ENCODE measurements around the gene AMPH. TPM values are rescaled to one million over a fixed set of nuclear protein-coding genes. Genes with fewer than 3 reads are reported as not detected.

The AMPH gene
- polyA plus RNA-seq, 1 donor (not counting 4 experiments of a cell fraction or from before 2014, with no cell fraction given) = not detected

DNA sequence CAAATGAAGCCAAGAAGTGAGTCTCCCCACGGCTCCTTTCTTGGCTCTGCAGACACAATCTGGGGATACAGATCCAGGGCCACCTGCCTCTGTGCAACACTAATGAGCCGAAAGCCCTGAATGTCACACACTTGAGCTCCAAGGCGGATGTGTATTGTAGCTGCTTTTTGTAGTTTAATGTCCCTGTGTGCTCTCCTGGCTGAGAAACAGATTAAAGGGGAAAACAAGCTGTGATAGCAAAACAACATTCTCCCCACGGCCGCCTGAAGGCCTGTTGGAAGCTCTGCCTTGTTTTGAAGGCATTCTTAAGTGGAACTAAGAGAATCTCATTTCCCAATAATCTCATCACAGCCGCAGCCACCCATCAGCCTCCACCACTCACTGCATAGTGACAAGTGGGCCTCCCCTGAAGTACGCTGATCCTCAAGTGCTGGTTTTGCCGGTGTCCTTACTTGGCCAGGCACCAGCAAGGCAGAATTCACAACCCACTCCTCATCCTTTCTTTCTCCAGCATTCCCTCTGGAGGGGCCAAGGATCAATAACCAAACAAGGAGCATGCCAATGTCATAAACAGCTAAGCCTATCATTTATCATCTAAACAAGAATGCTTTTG is 44.4 kb upstream of the AMPH start:
- Histone ChIP-seq H3K4me3 (ENCODE audit: control insufficient read depth in 2 of 3, extremely low read depth in 1 of 3, insufficient read depth in 2 of 3, low read depth in 1 of 3, low read length in 3 of 3) (no peak overlapping the region), H3K4me2 (ENCODE audit: control insufficient read depth, extremely low read depth, insufficient read depth, low read depth, low read length) (no peak overlapping the region), H3K9ac (ENCODE audit: control insufficient read depth, extremely low read depth, insufficient read depth, low read length) (no peak overlapping the region), H3K4me1 (ENCODE audit: control insufficient read depth, extremely low read depth, insufficient read depth, low read length) (no peaks in the 10 kb centered on the region), H3K36me3 (ENCODE audit: control insufficient read depth in 2 of 2, extremely low read depth in 1 of 2, insufficient read depth in 2 of 2, low read length in 2 of 2) (no peaks in the 10 kb centered on the region), H3K27ac (ENCODE audit: control insufficient read depth, insufficient read depth, low read length) (no peak overlapping the region), H3K27me3 (ENCODE audit: control insufficient read depth, extremely low read depth, insufficient read depth, low read length) (no peaks in the 10 kb centered on the region), H2AFZ (ENCODE audit: control insufficient read depth, low read length) (no peak overlapping the region), H4K20me1 (ENCODE audit: control insufficient read depth, extremely low read depth, insufficient read depth, low read length) (no peaks in the 10 kb centered on the region), H3K9me3 (ENCODE audit: control insufficient read depth, low read depth, low read length) (peaks cover 2% of the 10 kb centered on the region), H3K79me2 (ENCODE audit: control insufficient read depth, insufficient read depth, low read length) (no peaks in the 10 kb centered on the region), H3K9me1 (ENCODE audit: control insufficient read depth, extremely low read depth, insufficient read depth, low read length) (no peaks in the 10 kb centered on the region)
- DNase-seq (ENCODE audit: low read depth, low spot score) = no peak
- TF ChIP-seq CTCF (optimal IDR thresholded peaks at IDR 0.05 in 1 of 3, IDR thresholded peaks at IDR 0.05 in 1 of 3, conservative IDR thresholded peaks at IDR 0.05 in 1 of 3; ENCODE audit: extremely low read depth in 1 of 3, insufficient read depth in 2 of 3, low read length in 3 of 3) (no peak), EZH2 (IDR thresholded peaks at IDR 0.05; ENCODE audit: low read length) (no peak)
- FAIRE-seq = no peak
- dilution Hi-C loops (cut with MboI; ENCODE audit: extremely low pct_ligation_motif_present, low sequenced_read_pairs) = no loop called here

GRCh38 chr7:38674513-38674912 is 43.3 kb upstream of the AMPH start:
- Histone ChIP-seq H3K36me3 (ENCODE audit: control insufficient read depth in 2 of 2, extremely low read depth in 1 of 2, insufficient read depth in 2 of 2, low read length in 2 of 2) (no peaks in the 10 kb centered on the region), H3K4me3 (ENCODE audit: control insufficient read depth in 2 of 3, extremely low read depth in 1 of 3, insufficient read depth in 2 of 3, low read depth in 1 of 3, low read length in 3 of 3) (no peak overlapping the region), H3K4me2 (ENCODE audit: control insufficient read depth, extremely low read depth, insufficient read depth, low read depth, low read length) (no peak overlapping the region), H4K20me1 (ENCODE audit: control insufficient read depth, extremely low read depth, insufficient read depth, low read length) (no peaks in the 10 kb centered on the region), H3K9me3 (ENCODE audit: control insufficient read depth, low read depth, low read length) (peaks cover 2% of the 10 kb centered on the region), H3K9me1 (ENCODE audit: control insufficient read depth, extremely low read depth, insufficient read depth, low read length) (no peaks in the 10 kb centered on the region), H3K9ac (ENCODE audit: control insufficient read depth, extremely low read depth, insufficient read depth, low read length) (no peak overlapping the region), H3K79me2 (ENCODE audit: control insufficient read depth, insufficient read depth, low read length) (no peaks in the 10 kb centered on the region), H3K27ac (ENCODE audit: control insufficient read depth, insufficient read depth, low read length) (no peak overlapping the region), H3K27me3 (ENCODE audit: control insufficient read depth, extremely low read depth, insufficient read depth, low read length) (no peaks in the 10 kb centered on the region), H3K4me1 (ENCODE audit: control insufficient read depth, extremely low read depth, insufficient read depth, low read length) (no peaks in the 10 kb centered on the region), H2AFZ (ENCODE audit: control insufficient read depth, low read length) (no peak overlapping the region)
- FAIRE-seq (no peak), DNase-seq (ENCODE audit: low read depth, low spot score) (no peak)
- no peak for TF ChIP-seq EZH2 (IDR thresholded peaks at IDR 0.05; ENCODE audit: low read length)
- no peak for TF ChIP-seq CTCF (optimal IDR thresholded peaks at IDR 0.05 in 1 of 3, IDR thresholded peaks at IDR 0.05 in 1 of 3, conservative IDR thresholded peaks at IDR 0.05 in 1 of 3; ENCODE audit: extremely low read depth in 1 of 3, insufficient read depth in 2 of 3, low read length in 3 of 3)
- dilution Hi-C loops (cut with MboI; ENCODE audit: extremely low pct_ligation_motif_present, low sequenced_read_pairs) = no loop called here
